K562 (cell line): ENCODE measurements around the gene SGMS1. TPM values are rescaled to one million over a fixed set of nuclear protein-coding genes. Genes with fewer than 3 reads are reported as not detected.
A peak's percentile ranks its signal among the peaks of the same experiment; 100 is the strongest.

Source experiments
- CC2D1A ChIP-seq: fragments of 450-650 bp; IDR thresholded peaks from 2 replicates; pipeline ENCODE4 v1.6.1; 2017; ENCODE audit warnings: mild to moderate bottlenecking
- CEBPB ChIP-seq: fragments of 450-650 bp; IDR thresholded peaks from 2 replicates; pipeline ENCODE4 v1.6.1; 2016; ENCODE audit warnings: missing genetic modification characterization, missing compliant biosample characterization
- GABPA ChIP-seq: fragments of 200-800 bp; sonication (Bioruptor generic); conservative IDR thresholded peaks from 2 replicates; pipeline ENCODE4 v1.6.1; 2016; ENCODE audit warnings: low read depth, missing genetic modification characterization, missing compliant biosample characterization
- MCM3 ChIP-seq: fragments of 450-650 bp; IDR thresholded peaks from 2 replicates; pipeline ENCODE4 v1.6.1; 2016
- SNRNP70 ChIP-seq: fragments of 200-400 bp; formaldehyde crosslinking; optimal IDR thresholded peaks from 2 replicates; pipeline ENCODE3; 2017; ENCODE audit warnings: low read depth, low read length
- SRSF3 ChIP-seq: fragments of 200-400 bp; formaldehyde crosslinking; IDR thresholded peaks from 2 replicates; pipeline ENCODE4 v1.6.1; 2016; ENCODE audit warnings: mild to moderate bottlenecking, low read length, moderate library complexity; ENCODE audit not compliant: insufficient read depth
- TRIM28 ChIP-seq: fragments of 450-650 bp; IDR thresholded peaks from 2 replicates; pipeline ENCODE4 v1.6.1; 2017
- ZBTB1 ChIP-seq: sonication (generic); formaldehyde crosslinking; IDR thresholded peaks from 2 replicates; pipeline ENCODE4 v1.8.1; 2023; ENCODE audit warnings: missing genetic modification reagents, low read depth, mild to moderate bottlenecking, borderline replicate concordance
- ZBTB12 ChIP-seq: fragments of 250-450 bp; sonication (Bioruptor Pico); IDR thresholded peaks from 2 replicates; pipeline ENCODE4 v1.4.0; 2020
- ZNF311 ChIP-seq: fragments of 250-450 bp; sonication (Bioruptor Pico); IDR thresholded peaks from 2 replicates; pipeline ENCODE4 v1.4.0; 2020; ENCODE audit warnings: mild to moderate bottlenecking, moderate library complexity
- ZNF586 ChIP-seq: fragments of 450-650 bp; formaldehyde crosslinking; conservative IDR thresholded peaks from 2 replicates; pipeline ENCODE4 v1.4.0; 2020; ENCODE audit warnings: mild to moderate bottlenecking, moderate library complexity
- ZNF655 ChIP-seq: fragments of 250-450 bp; sonication (Bioruptor Pico); IDR thresholded peaks from 2 replicates; pipeline ENCODE4 v1.5.0; 2021
- polyA plus RNA-seq, 8 experiments: library from polyadenylated mRNA; depleted of rRNA in 4 of 8; stranded (reverse) in 5 of 8; unstranded in 3 of 8; fragments of >200 nt; fragmentation: Nextera tagmentation in 2 of 8; fragmentation: Illumina TruSeq in 1 of 8; extraction: Ambion mirVana in 2 of 8; extraction: Trizol in 1 of 8; gene quantifications; 2 replicates each; pipeline versions ENCODE4 v1.2.1 to v1.2.3, GENCODE V29; 2011 to 2014; ENCODE audit warnings: inconsistent platforms in 1 of 8, missing spikeins in 1 of 8
- total RNA-seq, 7 experiments: library from RNA; depleted of rRNA in 6 of 7; stranded (reverse); fragments of >200 nt in 6 of 7; fragmentation: Illumina TruSeq in 2 of 7; extraction: Trizol in 2 of 7; gene quantifications; 2 replicates each; pipeline versions ENCODE4 v1.2.1 to v1.2.3, GENCODE V29; 2011 to 2021; ENCODE audit warnings: low replicate concordance in 1 of 7
- TF ChIP-seq, protein P1 (sequence below): IDR thresholded peaks from 2 replicates; pipeline ENCODE4 v1.6.1; 2011; ENCODE audit warnings: borderline replicate concordance, low read depth, mild to moderate bottlenecking, moderate library complexity, low read length; ENCODE audit not compliant: insufficient read depth, poor library complexity, severe bottlenecking
- TF ChIP-seq, protein P2 (sequence below): sonication (generic); formaldehyde crosslinking; IDR thresholded peaks from 2 replicates; pipeline ENCODE4 v1.5.0; 2020; ENCODE audit warnings: missing genetic modification reagents
- TF ChIP-seq, protein P3 (sequence below): fragments of 200-800 bp; sonication (Bioruptor generic); IDR thresholded peaks from 2 replicates; pipeline ENCODE4 v1.6.1; 2016; ENCODE audit warnings: missing genetic modification characterization, missing compliant biosample characterization
- TF ChIP-seq, protein P4 (sequence below): fragments of 450-650 bp; IDR thresholded peaks from one replicate; pipeline ENCODE4 v1.6.1; 2018; ENCODE audit warnings: mild to moderate bottlenecking, moderate library complexity; ENCODE audit not compliant: partially characterized antibody

SGMS1 gene
- total and polyA plus RNA-seq, 9 of the 15 experiments (the other 6 are each of a cell fraction or from before 2014, with no cell fraction given) = 22.6 to 232 (median 82.2) TPM

GRCh38 chr10:50275650-50276235 is 348.0 kb downstream of the SGMS1 start (continued):
- no peak for TF ChIP-seq ZBTB12 (CRISPR knock-in tag)
- TF ChIP-seq CC2D1A = peak; percentile 61; the same call in 1 of the 2 replicates
- TF ChIP-seq ZNF655 (CRISPR knock-in tag) = no peak
- no peak for TF ChIP-seq CEBPB
- TF ChIP-seq TRIM28 = 0 out of 2 replicates have a peak, but pooled peaks have one; percentile 17
- TF ChIP-seq, protein P1, sequence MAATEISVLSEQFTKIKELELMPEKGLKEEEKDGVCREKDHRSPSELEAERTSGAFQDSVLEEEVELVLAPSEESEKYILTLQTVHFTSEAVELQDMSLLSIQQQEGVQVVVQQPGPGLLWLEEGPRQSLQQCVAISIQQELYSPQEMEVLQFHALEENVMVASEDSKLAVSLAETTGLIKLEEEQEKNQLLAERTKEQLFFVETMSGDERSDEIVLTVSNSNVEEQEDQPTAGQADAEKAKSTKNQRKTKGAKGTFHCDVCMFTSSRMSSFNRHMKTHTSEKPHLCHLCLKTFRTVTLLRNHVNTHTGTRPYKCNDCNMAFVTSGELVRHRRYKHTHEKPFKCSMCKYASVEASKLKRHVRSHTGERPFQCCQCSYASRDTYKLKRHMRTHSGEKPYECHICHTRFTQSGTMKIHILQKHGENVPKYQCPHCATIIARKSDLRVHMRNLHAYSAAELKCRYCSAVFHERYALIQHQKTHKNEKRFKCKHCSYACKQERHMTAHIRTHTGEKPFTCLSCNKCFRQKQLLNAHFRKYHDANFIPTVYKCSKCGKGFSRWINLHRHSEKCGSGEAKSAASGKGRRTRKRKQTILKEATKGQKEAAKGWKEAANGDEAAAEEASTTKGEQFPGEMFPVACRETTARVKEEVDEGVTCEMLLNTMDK = peak; percentile 82
- no peak for TF ChIP-seq MCM3
- TF ChIP-seq SRSF3 = no peak
- TF ChIP-seq, protein P2, sequence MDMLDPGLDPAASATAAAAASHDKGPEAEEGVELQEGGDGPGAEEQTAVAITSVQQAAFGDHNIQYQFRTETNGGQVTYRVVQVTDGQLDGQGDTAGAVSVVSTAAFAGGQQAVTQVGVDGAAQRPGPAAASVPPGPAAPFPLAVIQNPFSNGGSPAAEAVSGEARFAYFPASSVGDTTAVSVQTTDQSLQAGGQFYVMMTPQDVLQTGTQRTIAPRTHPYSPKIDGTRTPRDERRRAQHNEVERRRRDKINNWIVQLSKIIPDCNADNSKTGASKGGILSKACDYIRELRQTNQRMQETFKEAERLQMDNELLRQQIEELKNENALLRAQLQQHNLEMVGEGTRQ (CRISPR knock-in tag) = no peak
- TF ChIP-seq, protein P3, sequence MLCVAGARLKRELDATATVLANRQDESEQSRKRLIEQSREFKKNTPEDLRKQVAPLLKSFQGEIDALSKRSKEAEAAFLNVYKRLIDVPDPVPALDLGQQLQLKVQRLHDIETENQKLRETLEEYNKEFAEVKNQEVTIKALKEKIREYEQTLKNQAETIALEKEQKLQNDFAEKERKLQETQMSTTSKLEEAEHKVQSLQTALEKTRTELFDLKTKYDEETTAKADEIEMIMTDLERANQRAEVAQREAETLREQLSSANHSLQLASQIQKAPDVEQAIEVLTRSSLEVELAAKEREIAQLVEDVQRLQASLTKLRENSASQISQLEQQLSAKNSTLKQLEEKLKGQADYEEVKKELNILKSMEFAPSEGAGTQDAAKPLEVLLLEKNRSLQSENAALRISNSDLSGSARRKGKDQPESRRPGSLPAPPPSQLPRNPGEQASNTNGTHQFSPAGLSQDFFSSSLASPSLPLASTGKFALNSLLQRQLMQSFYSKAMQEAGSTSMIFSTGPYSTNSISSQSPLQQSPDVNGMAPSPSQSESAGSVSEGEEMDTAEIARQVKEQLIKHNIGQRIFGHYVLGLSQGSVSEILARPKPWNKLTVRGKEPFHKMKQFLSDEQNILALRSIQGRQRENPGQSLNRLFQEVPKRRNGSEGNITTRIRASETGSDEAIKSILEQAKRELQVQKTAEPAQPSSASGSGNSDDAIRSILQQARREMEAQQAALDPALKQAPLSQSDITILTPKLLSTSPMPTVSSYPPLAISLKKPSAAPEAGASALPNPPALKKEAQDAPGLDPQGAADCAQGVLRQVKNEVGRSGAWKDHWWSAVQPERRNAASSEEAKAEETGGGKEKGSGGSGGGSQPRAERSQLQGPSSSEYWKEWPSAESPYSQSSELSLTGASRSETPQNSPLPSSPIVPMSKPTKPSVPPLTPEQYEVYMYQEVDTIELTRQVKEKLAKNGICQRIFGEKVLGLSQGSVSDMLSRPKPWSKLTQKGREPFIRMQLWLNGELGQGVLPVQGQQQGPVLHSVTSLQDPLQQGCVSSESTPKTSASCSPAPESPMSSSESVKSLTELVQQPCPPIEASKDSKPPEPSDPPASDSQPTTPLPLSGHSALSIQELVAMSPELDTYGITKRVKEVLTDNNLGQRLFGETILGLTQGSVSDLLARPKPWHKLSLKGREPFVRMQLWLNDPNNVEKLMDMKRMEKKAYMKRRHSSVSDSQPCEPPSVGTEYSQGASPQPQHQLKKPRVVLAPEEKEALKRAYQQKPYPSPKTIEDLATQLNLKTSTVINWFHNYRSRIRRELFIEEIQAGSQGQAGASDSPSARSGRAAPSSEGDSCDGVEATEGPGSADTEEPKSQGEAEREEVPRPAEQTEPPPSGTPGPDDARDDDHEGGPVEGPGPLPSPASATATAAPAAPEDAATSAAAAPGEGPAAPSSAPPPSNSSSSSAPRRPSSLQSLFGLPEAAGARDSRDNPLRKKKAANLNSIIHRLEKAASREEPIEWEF = no peak
- TF ChIP-seq ZNF311 (CRISPR knock-in tag) = no peak
- TF ChIP-seq GABPA = no peak
- TF ChIP-seq ZBTB1 (CRISPR knock-in tag) = no peak
- TF ChIP-seq, protein P4, sequence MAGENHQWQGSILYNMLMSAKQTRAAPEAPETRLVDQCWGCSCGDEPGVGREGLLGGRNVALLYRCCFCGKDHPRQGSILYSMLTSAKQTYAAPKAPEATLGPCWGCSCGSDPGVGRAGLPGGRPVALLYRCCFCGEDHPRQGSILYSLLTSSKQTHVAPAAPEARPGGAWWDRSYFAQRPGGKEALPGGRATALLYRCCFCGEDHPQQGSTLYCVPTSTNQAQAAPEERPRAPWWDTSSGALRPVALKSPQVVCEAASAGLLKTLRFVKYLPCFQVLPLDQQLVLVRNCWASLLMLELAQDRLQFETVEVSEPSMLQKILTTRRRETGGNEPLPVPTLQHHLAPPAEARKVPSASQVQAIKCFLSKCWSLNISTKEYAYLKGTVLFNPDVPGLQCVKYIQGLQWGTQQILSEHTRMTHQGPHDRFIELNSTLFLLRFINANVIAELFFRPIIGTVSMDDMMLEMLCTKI = no peak
- TF ChIP-seq ZNF586 (CRISPR knock-in tag) = no peak
- TF ChIP-seq SNRNP70 = no peak
